Neural crest cell (in vitro differentiated cells): ENCODE measurements around the gene MTUS2. TPM values are rescaled to one million over a fixed set of nuclear protein-coding genes. Genes with fewer than 3 reads are reported as not detected.
A peak's percentile ranks its signal among the peaks of the same experiment; 100 is the strongest.

Experiments
- DNase-seq: peaks from one replicate; pipeline ENCODE4 v3.0.0; 2021; ENCODE audit warnings: low read depth, mixed read lengths, low spot score
- H3K27ac Mint-ChIP-seq: one replicate; pipeline ENCODE4 v1.8.0; 2021; ENCODE audit warnings: mild to moderate bottlenecking, mixed read lengths; ENCODE audit not compliant: unreplicated experiment
- H3K27me3 Mint-ChIP-seq: 2 replicates; pipeline ENCODE4 v1.8.0; 2021; ENCODE audit warnings: low read depth, mild to moderate bottlenecking, mixed read lengths
- H3K36me3 Mint-ChIP-seq: 2 replicates; pipeline ENCODE4 v1.8.0; 2021; ENCODE audit warnings: low read depth, mild to moderate bottlenecking, mixed read lengths
- H3K4me1 Mint-ChIP-seq: 2 replicates; pipeline ENCODE4 v1.8.0; 2021; ENCODE audit warnings: mixed read lengths
- H3K4me3 Mint-ChIP-seq: one replicate; pipeline ENCODE4 v1.8.0; 2021; ENCODE audit warnings: mild to moderate bottlenecking, mixed read lengths
- H3K9me3 Mint-ChIP-seq: 2 replicates; pipeline ENCODE4 v1.8.0; 2021; ENCODE audit warnings: mixed read lengths
- total RNA-seq: library from RNA; stranded (reverse); gene quantifications from 2 replicates; pipeline ENCODE4 v1.2.1, GENCODE V29; 2021
- TF ChIP-seq, protein P1 (sequence below): fragments of 200-600 bp; sonication (generic); conservative IDR thresholded peaks from 2 replicates; pipeline ENCODE4 v1.5.0; 2021; ENCODE audit warnings: antibody characterized with exemption, mild to moderate bottlenecking

The MTUS2 gene
- total RNA-seq, 1 donor from 2014 or later, result 0.91 TPM

- Mint-ChIP-seq H3K36me3 (no peaks in the 10 kb centered on the region), H3K9me3 (no peaks in the 10 kb centered on the region), H3K4me3 (no peak overlapping the region), H3K27ac (no peak overlapping the region), H3K27me3 (peaks cover 8% of the 10 kb centered on the region), H3K4me1 (peaks cover 39% of the 10 kb centered on the region)
- DNase-seq, result no peak
- TF ChIP-seq, protein P1, sequence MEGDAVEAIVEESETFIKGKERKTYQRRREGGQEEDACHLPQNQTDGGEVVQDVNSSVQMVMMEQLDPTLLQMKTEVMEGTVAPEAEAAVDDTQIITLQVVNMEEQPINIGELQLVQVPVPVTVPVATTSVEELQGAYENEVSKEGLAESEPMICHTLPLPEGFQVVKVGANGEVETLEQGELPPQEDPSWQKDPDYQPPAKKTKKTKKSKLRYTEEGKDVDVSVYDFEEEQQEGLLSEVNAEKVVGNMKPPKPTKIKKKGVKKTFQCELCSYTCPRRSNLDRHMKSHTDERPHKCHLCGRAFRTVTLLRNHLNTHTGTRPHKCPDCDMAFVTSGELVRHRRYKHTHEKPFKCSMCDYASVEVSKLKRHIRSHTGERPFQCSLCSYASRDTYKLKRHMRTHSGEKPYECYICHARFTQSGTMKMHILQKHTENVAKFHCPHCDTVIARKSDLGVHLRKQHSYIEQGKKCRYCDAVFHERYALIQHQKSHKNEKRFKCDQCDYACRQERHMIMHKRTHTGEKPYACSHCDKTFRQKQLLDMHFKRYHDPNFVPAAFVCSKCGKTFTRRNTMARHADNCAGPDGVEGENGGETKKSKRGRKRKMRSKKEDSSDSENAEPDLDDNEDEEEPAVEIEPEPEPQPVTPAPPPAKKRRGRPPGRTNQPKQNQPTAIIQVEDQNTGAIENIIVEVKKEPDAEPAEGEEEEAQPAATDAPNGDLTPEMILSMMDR, result no peak
These were observed 680.2 kb downstream of the MTUS2 start for GRCh38 chr13:29500386-29500785.

- peaks cover 30% of the 10 kb centered on the region for H3K4me1 Mint-ChIP-seq
- no peak overlapping the region for H3K4me3 Mint-ChIP-seq
- peaks cover 6% of the 10 kb centered on the region for H3K27me3 Mint-ChIP-seq
- no peak for DNase-seq
- TF ChIP-seq, protein P1, result no peak
- H3K27ac Mint-ChIP-seq, result no peak overlapping the region
- no peaks in the 10 kb centered on the region for H3K9me3 Mint-ChIP-seq
- no peaks in the 10 kb centered on the region for H3K36me3 Mint-ChIP-seq
These were observed 681.5 kb downstream of the MTUS2 start for GRCh38 chr13:29501674-29502073.

GRCh38 chr13:29502391-29503008, 682.4 kb downstream of the MTUS2 start:
- Mint-ChIP-seq H3K27ac (no peak overlapping the region), H3K4me3 (peak overlapping the region; percentile 64), H3K9me3 (no peaks in the 10 kb centered on the region), H3K4me1 (peaks cover 22% of the 10 kb centered on the region), H3K36me3 (no peaks in the 10 kb centered on the region), H3K27me3 (peaks cover 6% of the 10 kb centered on the region)
- TF ChIP-seq, protein P1, result no peak
- no peak for DNase-seq

- Mint-ChIP-seq H3K9me3 (no peaks in the 10 kb centered on the region), H3K4me3 (peak overlapping the region; percentile 64), H3K27me3 (peaks cover 6% of the 10 kb centered on the region), H3K36me3 (no peaks in the 10 kb centered on the region), H3K27ac (no peak overlapping the region), H3K4me1 (peaks cover 17% of the 10 kb centered on the region)
- DNase-seq, result peak; percentile 31
- TF ChIP-seq, protein P1, result no peak
These were observed 683.1 kb downstream of the MTUS2 start for GRCh38 chr13:29503041-29503837.

DNA sequence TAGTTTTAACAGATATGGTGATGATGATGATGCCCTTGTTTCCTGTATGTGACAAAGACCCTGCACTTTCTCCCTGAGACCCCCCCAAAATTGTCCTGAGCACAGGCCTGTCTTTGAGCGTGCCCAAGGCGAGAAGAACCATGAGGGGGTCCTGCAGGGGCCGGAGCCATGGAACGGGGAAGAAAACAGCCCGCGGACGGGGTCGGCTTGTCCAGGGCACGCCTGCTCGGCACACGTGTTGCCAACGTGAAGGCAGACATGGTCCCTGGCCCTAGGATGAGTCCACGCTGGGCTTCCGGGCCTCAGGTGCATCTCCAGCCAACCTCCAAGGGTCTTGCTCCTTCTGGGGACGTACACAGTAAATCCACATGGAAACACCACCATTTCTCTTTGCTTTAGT, 684.6 kb downstream of the MTUS2 start:
- no peak overlapping the region for H3K27ac Mint-ChIP-seq
- no peaks in the 10 kb centered on the region for H3K36me3 Mint-ChIP-seq
- peaks cover 15% of the 10 kb centered on the region for H3K4me1 Mint-ChIP-seq
- no peak overlapping the region for H3K4me3 Mint-ChIP-seq
- H3K27me3 Mint-ChIP-seq, result peaks cover 6% of the 10 kb centered on the region
- no peak for DNase-seq
- TF ChIP-seq, protein P1, result no peak
- H3K9me3 Mint-ChIP-seq, result no peaks in the 10 kb centered on the region
